SU-DHL-6 (cell line): ENCODE data around the gene SLC39A3.

Experiments used
- EZH2phosphoT487 ChIP-seq: fragments of 200-600 bp; sonication (generic), shearing (Covaris generic); conservative IDR thresholded peaks from 2 replicates; pipeline ENCODE4 v1.6.1; 2018; ENCODE audit warnings: mild to moderate bottlenecking, antibody characterized with exemption, low read length, moderate library complexity, mixed read lengths
- TF ChIP-seq, protein P1 (sequence below): fragments of 200-600 bp; sonication (generic); IDR thresholded peaks from one replicate; pipeline ENCODE4 v1.5.1; 2017; ENCODE audit warnings: antibody characterized with exemption, mild to moderate bottlenecking, low read length, moderate library complexity; ENCODE audit not compliant: insufficient read depth, poor library complexity, severe bottlenecking

DNA sequence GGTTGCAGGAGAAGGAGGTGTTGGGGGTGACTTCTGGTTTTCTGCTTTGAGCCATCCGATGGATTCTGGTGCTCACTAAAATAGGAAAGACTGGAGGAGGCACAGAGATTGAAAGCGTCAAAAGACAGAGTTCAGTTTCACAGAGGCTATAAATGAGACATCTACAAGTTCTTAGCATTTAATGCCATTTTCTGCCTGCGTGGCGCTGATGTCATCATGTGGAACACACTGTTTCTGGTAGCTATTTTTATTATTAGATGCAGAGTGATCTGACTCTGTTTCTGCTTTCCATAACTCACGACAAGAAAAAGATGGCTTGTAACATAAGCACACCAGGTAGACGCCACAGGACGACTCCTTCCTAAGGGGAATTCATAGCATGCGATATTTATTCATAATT is 3.3 kb upstream of the SLC39A3 start:
- TF ChIP-seq, protein P1, sequence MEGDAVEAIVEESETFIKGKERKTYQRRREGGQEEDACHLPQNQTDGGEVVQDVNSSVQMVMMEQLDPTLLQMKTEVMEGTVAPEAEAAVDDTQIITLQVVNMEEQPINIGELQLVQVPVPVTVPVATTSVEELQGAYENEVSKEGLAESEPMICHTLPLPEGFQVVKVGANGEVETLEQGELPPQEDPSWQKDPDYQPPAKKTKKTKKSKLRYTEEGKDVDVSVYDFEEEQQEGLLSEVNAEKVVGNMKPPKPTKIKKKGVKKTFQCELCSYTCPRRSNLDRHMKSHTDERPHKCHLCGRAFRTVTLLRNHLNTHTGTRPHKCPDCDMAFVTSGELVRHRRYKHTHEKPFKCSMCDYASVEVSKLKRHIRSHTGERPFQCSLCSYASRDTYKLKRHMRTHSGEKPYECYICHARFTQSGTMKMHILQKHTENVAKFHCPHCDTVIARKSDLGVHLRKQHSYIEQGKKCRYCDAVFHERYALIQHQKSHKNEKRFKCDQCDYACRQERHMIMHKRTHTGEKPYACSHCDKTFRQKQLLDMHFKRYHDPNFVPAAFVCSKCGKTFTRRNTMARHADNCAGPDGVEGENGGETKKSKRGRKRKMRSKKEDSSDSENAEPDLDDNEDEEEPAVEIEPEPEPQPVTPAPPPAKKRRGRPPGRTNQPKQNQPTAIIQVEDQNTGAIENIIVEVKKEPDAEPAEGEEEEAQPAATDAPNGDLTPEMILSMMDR, result no peak
- no peak for TF ChIP-seq EZH2phosphoT487
